ENCODE data around the gene USP53. TPM values are rescaled to one million over a fixed set of nuclear protein-coding genes. Genes with fewer than 3 reads are reported as not detected.

The USP53 gene
- total and polyA plus RNA-seq, 2 of the 13 experiments (the other 11 are each of a cell fraction or from before 2014, with no cell fraction given), result 5.3 to 8.1 TPM

GRCh38 chr4:119299260-119299671, 86.8 kb downstream of the USP53 start (continued):
- TF ChIP-seq ZBTB20 (CRISPR knock-in tag; IDR thresholded peaks at IDR 0.05; ENCODE audit: borderline replicate concordance, low read depth) (no peak), LBX2 (CRISPR knock-in tag; IDR thresholded peaks at IDR 0.05; ENCODE audit: borderline replicate concordance) (no peak), HIVEP1 (CRISPR knock-in tag; IDR thresholded peaks at IDR 0.05) (no peak), BCLAF1 (IDR thresholded peaks at IDR 0.05) (no peak), ZSCAN30 (CRISPR knock-in tag; IDR thresholded peaks at IDR 0.05) (no peak), NKX3-1 (CRISPR knock-in tag; IDR thresholded peaks at IDR 0.05) (no peak), RBFOX2 (IDR thresholded peaks at IDR 0.05; ENCODE audit: low read depth, low read length) (no peak), POGZ (CRISPR knock-in tag; IDR thresholded peaks at IDR 0.05) (no peak), ZNF749 (CRISPR knock-in tag; IDR thresholded peaks at IDR 0.05; ENCODE audit: borderline replicate concordance) (0 out of 2 replicates have a peak, but pooled peaks have one; percentile 16), DRAP1 (CRISPR knock-in tag; IDR thresholded peaks at IDR 0.05) (0 out of 2 replicates have a peak, but pooled peaks have one; percentile 28), ATF7-NPFF (CRISPR knock-in tag; IDR thresholded peaks at IDR 0.05; ENCODE audit: low read depth) (no peak), MED8 (CRISPR knock-in tag; IDR thresholded peaks at IDR 0.05; ENCODE audit: insufficient replicate concordance) (no peak), MYNN (CRISPR knock-in tag; IDR thresholded peaks at IDR 0.05; ENCODE audit: low read depth) (no peak), SMAD9 (CRISPR knock-in tag; IDR thresholded peaks at IDR 0.05) (no peak), GATAD2A (CRISPR knock-in tag; IDR thresholded peaks at IDR 0.05) (peak; percentile 48), ZNF362 (CRISPR knock-in tag; IDR thresholded peaks at IDR 0.05; ENCODE audit: borderline replicate concordance) (no peak), ZGPAT (CRISPR knock-in tag; IDR thresholded peaks at IDR 0.05) (no peak), ZNF282 (IDR thresholded peaks at IDR 0.05; ENCODE audit: partially characterized antibody) (no peak), FLYWCH1 (CRISPR knock-in tag; IDR thresholded peaks at IDR 0.05) (no peak), MIER3 (CRISPR knock-in tag; IDR thresholded peaks at IDR 0.05; ENCODE audit: borderline replicate concordance) (no peak), ZFP37 (CRISPR knock-in tag; IDR thresholded peaks at IDR 0.05; ENCODE audit: borderline replicate concordance) (0 out of 2 replicates have a peak, but pooled peaks have one; percentile 57), ZMYM4 (CRISPR knock-in tag; IDR thresholded peaks at IDR 0.05) (peak; percentile 24; the same call in 1 of the 2 replicates), ARID2 (CRISPR knock-in tag; IDR thresholded peaks at IDR 0.05; ENCODE audit: borderline replicate concordance) (peak; percentile 73; the same call in 1 of the 2 replicates)
